K562 (cell line): Measurements from ENCODE around the gene DHRS13. TPM values are rescaled to one million over a fixed set of nuclear protein-coding genes. Genes with fewer than 3 reads are reported as not detected.

Experiments
- ARID3B ChIP-seq: fragments of 250-450 bp; sonication (Bioruptor Pico); IDR thresholded peaks from 2 replicates; pipeline ENCODE4 v1.4.0; 2020; ENCODE audit warnings: borderline replicate concordance
- GATA2 ChIP-seq: sonication (generic); formaldehyde crosslinking; IDR thresholded peaks from 2 replicates; pipeline ENCODE4 v1.4.0; 2020; ENCODE audit warnings: mild to moderate bottlenecking, missing genetic modification reagents
- HDAC8 ChIP-seq: fragments of 450-650 bp; IDR thresholded peaks from 2 replicates; pipeline ENCODE4 v1.6.1; 2016; ENCODE audit warnings: mild to moderate bottlenecking, missing genetic modification characterization, moderate library complexity, missing compliant biosample characterization
- KAT8 ChIP-seq: fragments of 450-650 bp; IDR thresholded peaks from 2 replicates; pipeline ENCODE4 v1.6.1; 2016; ENCODE audit warnings: low read depth, mild to moderate bottlenecking
- NR1H2 ChIP-seq: sonication (generic); formaldehyde crosslinking; IDR thresholded peaks from 2 replicates; pipeline ENCODE4 v1.4.0; 2020; ENCODE audit warnings: mild to moderate bottlenecking, missing genetic modification reagents
- PKNOX1 ChIP-seq: fragments of 450-650 bp; IDR thresholded peaks from 2 replicates; pipeline ENCODE4 v1.6.1; 2016
- POLR3G ChIP-seq: IDR thresholded peaks from 2 replicates; pipeline ENCODE4 v1.6.1; 2011; ENCODE audit not compliant: insufficient read length, insufficient replicate concordance; ENCODE audit errors: extremely low read depth
- RCOR1 ChIP-seq, 2 experiments: IDR thresholded peaks; 2 replicates each; pipeline ENCODE4 v1.6.1; 2012; ENCODE audit warnings: low read depth in 2 of 2, low read length in 2 of 2, borderline replicate concordance in 1 of 2, improper control_type of control experiment in 1 of 2
- RNF2 ChIP-seq: sonication (generic); IDR thresholded peaks from 2 replicates; pipeline ENCODE4 v1.6.1; 2016
- SAFB ChIP-seq: fragments of 200-400 bp; formaldehyde crosslinking; IDR thresholded peaks from 2 replicates; pipeline ENCODE4 v1.6.1; 2017; ENCODE audit warnings: low read depth, low read length, borderline replicate concordance
- SIN3A ChIP-seq, 2 experiments: fragments of 150-350 bp in 1 of 2; IDR thresholded peaks; 2 replicates each; pipeline ENCODE4 v1.6.1; 2011 to 2016; ENCODE audit warnings: borderline replicate concordance in 2 of 2, low read depth in 2 of 2, low read length in 2 of 2, mild to moderate bottlenecking in 2 of 2, moderate library complexity in 2 of 2; ENCODE audit not compliant: control insufficient read depth in 1 of 2
- TGIF2 ChIP-seq: sonication (generic); formaldehyde crosslinking; IDR thresholded peaks from 2 replicates; pipeline ENCODE4 v1.8.1; 2022; ENCODE audit warnings: mild to moderate bottlenecking, missing genetic modification reagents, moderate library complexity
- TSC22D4 ChIP-seq: fragments of 450-650 bp; IDR thresholded peaks from 2 replicates; pipeline ENCODE4 v1.6.1; 2016; ENCODE audit warnings: missing genetic modification characterization, missing biosample characterization, control low read depth
- XRCC3 ChIP-seq: fragments of 450-650 bp; IDR thresholded peaks from 2 replicates; pipeline ENCODE4 v1.6.1; 2017; ENCODE audit warnings: mild to moderate bottlenecking, moderate library complexity
- ZC3H4 ChIP-seq: sonication (generic); formaldehyde crosslinking; IDR thresholded peaks from 2 replicates; pipeline ENCODE4 v1.9.0; 2021; ENCODE audit warnings: missing genetic modification reagents, borderline replicate concordance
- ZEB2 ChIP-seq: fragments of 450-650 bp; IDR thresholded peaks from 2 replicates; pipeline ENCODE4 v1.6.1; 2016
- ZNF77 ChIP-seq: fragments of 250-450 bp; sonication (Bioruptor Pico); IDR thresholded peaks from 2 replicates; pipeline ENCODE4 v1.5.0; 2020
- polyA plus RNA-seq, 8 experiments: library from polyadenylated mRNA; depleted of rRNA in 4 of 8; stranded (reverse) in 5 of 8; unstranded in 3 of 8; fragments of >200 nt; fragmentation: Nextera tagmentation in 2 of 8; fragmentation: Illumina TruSeq in 1 of 8; extraction: Ambion mirVana in 2 of 8; extraction: Trizol in 1 of 8; gene quantifications; 2 replicates each; pipeline versions ENCODE4 v1.2.1 to v1.2.3, GENCODE V29; 2011 to 2014; ENCODE audit warnings: inconsistent platforms in 1 of 8, missing spikeins in 1 of 8
- total RNA-seq, 7 experiments: library from RNA; depleted of rRNA in 6 of 7; stranded (reverse); fragments of >200 nt in 6 of 7; fragmentation: Illumina TruSeq in 2 of 7; extraction: Trizol in 2 of 7; gene quantifications; 2 replicates each; pipeline versions ENCODE4 v1.2.1 to v1.2.3, GENCODE V29; 2011 to 2021; ENCODE audit warnings: low replicate concordance in 1 of 7
- TF ChIP-seq, protein P1 (sequence below): sonication (generic); formaldehyde crosslinking; IDR thresholded peaks from 2 replicates; pipeline ENCODE4 v1.8.0; 2022; ENCODE audit warnings: missing genetic modification reagents, mild to moderate bottlenecking, borderline replicate concordance
- TF ChIP-seq, protein P2 (sequence below): sonication (generic); formaldehyde crosslinking; IDR thresholded peaks from 2 replicates; pipeline ENCODE4 v1.4.0; 2020; ENCODE audit warnings: mild to moderate bottlenecking, missing genetic modification reagents
- TF ChIP-seq, protein P3 (sequence below): fragments of 450-650 bp; IDR thresholded peaks from 2 replicates; pipeline ENCODE4 v1.6.1; 2016; ENCODE audit warnings: borderline replicate concordance

The DHRS13 gene
- total and polyA plus RNA-seq, 9 of the 15 experiments (the other 6 are each of a cell fraction or from before 2014, with no cell fraction given): 0.32 to 52.3 (median 34.3) TPM; not detected in 1

- TF ChIP-seq ZNF77 (no peak; the same call in 1 of the 2 replicates), TSC22D4 (no peak), SIN3A (IDR thresholded peaks at IDR 0.05; ENCODE audit: borderline replicate concordance in 2 of 2, control insufficient read depth in 1 of 2, low read depth in 2 of 2, low read length in 2 of 2) (no peak), POLR3G (no peak), GATA2 (CRISPR knock-in tag) (no peak), RNF2 (no peak), HDAC8 (no peak), TGIF2 (CRISPR knock-in tag) (no peak), RCOR1 (IDR thresholded peaks at IDR 0.05; ENCODE audit: borderline replicate concordance in 1 of 2, low read depth in 2 of 2, low read length in 2 of 2) (no peak), SAFB (no peak), ZEB2 (no peak), ARID3B (CRISPR knock-in tag) (no peak), NR1H2 (0 out of 2 replicates have a peak, but pooled peaks have one; percentile 13), ZC3H4 (CRISPR knock-in tag) (no peak), PKNOX1 (peak; percentile 48), KAT8 (no peak), XRCC3 (no peak)
- TF ChIP-seq, protein P1, sequence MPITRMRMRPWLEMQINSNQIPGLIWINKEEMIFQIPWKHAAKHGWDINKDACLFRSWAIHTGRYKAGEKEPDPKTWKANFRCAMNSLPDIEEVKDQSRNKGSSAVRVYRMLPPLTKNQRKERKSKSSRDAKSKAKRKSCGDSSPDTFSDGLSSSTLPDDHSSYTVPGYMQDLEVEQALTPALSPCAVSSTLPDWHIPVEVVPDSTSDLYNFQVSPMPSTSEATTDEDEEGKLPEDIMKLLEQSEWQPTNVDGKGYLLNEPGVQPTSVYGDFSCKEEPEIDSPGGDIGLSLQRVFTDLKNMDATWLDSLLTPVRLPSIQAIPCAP (CRISPR knock-in tag): no peak
- TF ChIP-seq, protein P2, sequence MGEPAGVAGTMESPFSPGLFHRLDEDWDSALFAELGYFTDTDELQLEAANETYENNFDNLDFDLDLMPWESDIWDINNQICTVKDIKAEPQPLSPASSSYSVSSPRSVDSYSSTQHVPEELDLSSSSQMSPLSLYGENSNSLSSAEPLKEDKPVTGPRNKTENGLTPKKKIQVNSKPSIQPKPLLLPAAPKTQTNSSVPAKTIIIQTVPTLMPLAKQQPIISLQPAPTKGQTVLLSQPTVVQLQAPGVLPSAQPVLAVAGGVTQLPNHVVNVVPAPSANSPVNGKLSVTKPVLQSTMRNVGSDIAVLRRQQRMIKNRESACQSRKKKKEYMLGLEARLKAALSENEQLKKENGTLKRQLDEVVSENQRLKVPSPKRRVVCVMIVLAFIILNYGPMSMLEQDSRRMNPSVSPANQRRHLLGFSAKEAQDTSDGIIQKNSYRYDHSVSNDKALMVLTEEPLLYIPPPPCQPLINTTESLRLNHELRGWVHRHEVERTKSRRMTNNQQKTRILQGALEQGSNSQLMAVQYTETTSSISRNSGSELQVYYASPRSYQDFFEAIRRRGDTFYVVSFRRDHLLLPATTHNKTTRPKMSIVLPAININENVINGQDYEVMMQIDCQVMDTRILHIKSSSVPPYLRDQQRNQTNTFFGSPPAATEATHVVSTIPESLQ (CRISPR knock-in tag): 0 out of 2 replicates have a peak, but pooled peaks have one; percentile 24
- TF ChIP-seq, protein P3, sequence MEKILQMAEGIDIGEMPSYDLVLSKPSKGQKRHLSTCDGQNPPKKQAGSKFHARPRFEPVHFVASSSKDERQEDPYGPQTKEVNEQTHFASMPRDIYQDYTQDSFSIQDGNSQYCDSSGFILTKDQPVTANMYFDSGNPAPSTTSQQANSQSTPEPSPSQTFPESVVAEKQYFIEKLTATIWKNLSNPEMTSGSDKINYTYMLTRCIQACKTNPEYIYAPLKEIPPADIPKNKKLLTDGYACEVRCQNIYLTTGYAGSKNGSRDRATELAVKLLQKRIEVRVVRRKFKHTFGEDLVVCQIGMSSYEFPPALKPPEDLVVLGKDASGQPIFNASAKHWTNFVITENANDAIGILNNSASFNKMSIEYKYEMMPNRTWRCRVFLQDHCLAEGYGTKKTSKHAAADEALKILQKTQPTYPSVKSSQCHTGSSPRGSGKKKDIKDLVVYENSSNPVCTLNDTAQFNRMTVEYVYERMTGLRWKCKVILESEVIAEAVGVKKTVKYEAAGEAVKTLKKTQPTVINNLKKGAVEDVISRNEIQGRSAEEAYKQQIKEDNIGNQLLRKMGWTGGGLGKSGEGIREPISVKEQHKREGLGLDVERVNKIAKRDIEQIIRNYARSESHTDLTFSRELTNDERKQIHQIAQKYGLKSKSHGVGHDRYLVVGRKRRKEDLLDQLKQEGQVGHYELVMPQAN: no peak
These were observed 4.9 kb downstream of the DHRS13 start (continued) for GRCh38 chr17:28897769-28898526.
